GM19035 (cell line): ENCODE measurements around the gene CASK.
"Not testable (repeated sequence)": the region's sequence is repeated elsewhere in the genome, so short reads cannot be mapped to it uniquely, and the experiment has no call there.

Experiments used
- ATAC-seq: cut with Tn5 transposase; IDR thresholded peaks from one replicate; pipeline ENCODE4 v1.9.1; 2021; ENCODE audit not compliant: unreplicated experiment

Gene CASK

DNA sequence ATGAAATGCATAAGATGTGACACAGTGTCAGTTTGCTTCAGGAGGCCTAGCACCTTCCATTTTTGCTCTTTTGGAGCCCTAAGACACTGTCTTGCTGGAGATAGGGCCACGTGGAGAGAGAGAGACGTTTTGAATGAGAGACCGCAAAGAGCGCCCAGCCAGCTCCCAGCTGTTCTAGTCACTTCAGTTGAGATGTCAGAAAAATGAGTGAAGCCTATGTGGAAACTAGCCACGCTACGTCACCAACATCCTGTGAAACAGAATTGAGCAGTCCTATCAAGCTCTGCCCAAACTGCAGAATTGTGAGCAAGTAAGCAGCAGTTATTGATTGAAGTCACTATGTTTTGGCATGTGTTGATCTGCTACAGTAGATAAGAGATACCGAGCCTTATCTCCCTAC, 186.3 kb downstream of the CASK start:
- ATAC-seq, result no peak

- ATAC-seq, result no peak
Observed at GRCh38 chrX:41734530-41734929, 188.8 kb downstream of the CASK start.

- ATAC-seq, result peak; percentile 98
Observed at GRCh38 chrX:41733939-41734338, 189.4 kb downstream of the CASK start.

GRCh38 chrX:41732260-41732659, 191.1 kb downstream of the CASK start:
- no peak for ATAC-seq

DNA sequence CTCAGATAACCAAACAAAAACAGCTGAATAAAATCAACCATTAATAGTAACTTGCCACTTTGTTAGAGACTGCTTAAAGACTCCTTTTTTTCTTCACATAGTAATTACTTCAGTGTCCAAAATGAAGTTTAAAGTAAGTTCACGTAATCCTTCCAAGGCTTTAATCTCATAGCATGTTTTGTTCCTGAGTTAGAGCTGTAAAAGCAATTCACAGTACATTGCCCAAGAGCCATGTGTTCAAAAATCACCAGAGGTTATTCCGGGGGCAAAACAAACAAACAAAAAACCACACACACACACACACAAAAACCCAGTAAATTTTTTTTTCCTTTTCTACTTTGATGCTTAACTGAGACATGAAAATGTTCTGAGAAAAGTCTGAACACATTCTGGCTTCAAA, 193.3 kb downstream of the CASK start:
- ATAC-seq, result no peak

- ATAC-seq, result no peak
Observed at GRCh38 chrX:41728125-41728524, 195.2 kb downstream of the CASK start.

GRCh38 chrX:41723826-41724225, 199.5 kb downstream of the CASK start, which contains the start of gene GPR82:
Gene GPR82, plus strand, starts transcription at chrX:41724181. Its CDS starts 2,846 bp downstream, at chrX:41727027.
- ATAC-seq, result no peak

DNA sequence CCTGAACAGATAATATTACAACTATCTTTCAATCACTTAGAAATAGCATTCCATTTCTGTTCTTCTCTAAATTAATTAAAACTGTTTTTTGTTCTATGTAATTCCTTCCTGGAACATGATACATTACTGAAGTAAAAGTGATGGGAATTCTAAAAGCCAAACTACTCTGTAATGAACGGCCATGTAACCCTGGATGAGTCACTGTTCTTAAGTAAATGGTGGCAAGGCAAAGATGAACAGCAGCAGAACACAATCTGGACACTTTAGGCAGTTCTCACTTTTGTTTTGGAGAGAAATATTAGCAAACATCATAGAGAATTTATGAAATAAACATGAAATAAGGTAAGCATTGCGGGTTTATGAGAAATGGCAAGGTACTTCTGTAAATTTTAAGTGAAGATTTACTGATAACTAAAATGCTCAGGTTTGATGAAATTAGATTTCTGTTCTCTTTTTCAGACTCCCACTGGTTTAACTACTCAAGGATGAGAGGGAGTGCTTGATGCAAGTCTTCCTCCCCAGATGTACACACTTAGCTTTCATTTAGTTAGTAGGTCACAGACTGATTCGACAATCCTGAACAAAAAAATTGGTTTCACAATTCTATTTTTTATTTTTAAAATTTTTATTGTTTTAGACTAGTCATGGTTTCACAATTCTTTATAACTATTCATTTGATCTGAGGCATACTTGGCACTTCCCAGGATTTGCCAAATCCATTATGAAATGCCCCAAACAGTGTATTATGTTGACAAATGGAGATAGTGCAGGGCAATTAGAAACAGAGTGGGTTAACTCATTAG, 200.3 kb downstream of the CASK start:
- ATAC-seq, result no peak

DNA sequence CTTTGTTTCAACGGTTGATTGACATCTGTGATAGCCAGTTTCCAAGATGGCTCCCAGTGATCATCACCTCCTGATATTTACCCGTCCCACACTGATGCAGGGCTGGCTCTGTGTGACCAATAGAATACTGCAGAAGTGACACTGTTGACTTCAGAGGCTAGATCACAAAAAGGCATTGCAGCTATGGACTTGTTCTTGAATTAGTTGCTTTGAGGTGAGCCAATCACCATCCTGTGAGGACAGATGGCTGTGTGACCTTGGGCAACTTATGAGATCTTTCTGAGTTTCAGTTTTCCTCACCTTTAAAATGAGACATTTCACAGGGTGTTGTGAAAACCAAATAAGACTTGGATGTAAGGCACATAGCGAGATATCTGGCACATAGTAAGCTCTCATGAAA, 201.1 kb downstream of the CASK start:
- ATAC-seq, result no peak

DNA sequence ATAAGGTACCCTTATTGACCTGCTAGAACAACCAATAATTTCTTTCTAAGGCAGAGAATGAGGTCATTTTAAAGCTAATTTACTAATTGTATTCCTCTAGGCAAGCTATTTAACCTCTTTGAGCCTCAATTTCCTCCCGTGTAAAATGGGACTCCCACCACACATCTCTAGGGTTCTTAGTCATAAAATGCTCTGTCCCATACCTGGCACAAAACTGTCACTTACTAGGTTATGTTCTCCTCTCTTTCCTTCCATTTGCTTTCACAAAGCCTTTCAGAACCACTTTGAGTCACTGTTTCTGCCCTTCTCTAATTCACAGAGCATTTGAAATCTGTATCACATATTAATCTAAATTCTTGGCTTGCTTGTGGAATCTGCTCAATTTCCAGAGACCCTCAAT, 201.8 kb downstream of the CASK start:
- no peak for ATAC-seq

GRCh38 chrX:41720125-41720779, 203.1 kb downstream of the CASK start:
- ATAC-seq, result peak; percentile 78

GRCh38 chrX:41719610-41720009, 203.7 kb downstream of the CASK start:
- not testable (repeated sequence) for ATAC-seq

- no peak for ATAC-seq
Observed at GRCh38 chrX:41718481-41719235, 204.7 kb downstream of the CASK start.

GRCh38 chrX:41716767-41717473, 206.4 kb downstream of the CASK start:
- ATAC-seq, result no peak

DNA sequence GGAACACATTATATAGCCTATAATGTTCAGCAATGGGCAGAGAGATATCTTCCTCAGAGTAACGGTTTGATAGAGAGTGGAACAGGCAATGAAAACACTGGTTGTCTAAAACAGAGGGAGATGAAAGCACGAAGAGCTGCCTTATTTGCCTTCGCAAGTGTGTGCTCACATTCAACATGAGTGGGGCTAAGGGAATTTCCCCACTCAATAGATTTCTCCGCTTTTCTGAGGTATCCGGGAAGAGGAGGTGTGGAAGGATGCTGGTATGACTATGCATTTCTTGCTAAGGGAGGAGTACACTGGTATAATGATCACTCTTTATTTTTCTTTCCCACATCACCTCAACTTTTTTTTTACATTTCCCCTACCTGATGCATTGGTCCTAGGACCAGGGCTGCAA, 207.1 kb downstream of the CASK start:
- ATAC-seq, result no peak

DNA sequence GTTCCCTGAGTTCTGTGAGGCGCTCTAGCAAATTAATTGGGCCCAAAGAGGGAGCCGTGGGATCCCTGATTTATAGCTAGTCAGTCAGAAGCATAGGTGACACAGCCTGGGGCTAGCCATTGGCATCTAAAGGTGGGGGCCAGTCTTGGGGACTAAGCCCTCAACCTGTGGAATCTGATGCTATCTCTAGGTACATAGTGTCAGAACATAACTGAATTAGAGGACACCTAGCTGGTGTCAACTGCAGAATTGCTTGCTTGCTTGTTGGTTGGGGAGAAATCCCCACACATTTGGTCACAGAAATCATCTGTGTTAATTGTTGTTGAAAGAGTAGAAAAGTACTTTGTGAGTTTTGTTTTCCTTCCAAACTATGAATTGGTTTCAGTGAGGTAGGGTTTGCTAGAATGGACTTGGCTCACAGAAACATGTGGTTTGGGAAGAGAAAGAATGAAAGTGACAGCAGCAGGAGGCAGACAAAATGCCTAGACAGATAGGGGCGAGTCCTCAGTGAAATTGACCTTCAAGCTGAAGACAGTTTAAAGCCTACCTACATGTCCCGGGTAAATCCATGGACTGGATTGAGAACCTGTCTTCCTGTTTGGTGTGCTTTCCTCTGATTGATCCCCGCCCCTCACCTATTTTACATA, 212.2 kb downstream of the CASK start:
- no peak for ATAC-seq

DNA sequence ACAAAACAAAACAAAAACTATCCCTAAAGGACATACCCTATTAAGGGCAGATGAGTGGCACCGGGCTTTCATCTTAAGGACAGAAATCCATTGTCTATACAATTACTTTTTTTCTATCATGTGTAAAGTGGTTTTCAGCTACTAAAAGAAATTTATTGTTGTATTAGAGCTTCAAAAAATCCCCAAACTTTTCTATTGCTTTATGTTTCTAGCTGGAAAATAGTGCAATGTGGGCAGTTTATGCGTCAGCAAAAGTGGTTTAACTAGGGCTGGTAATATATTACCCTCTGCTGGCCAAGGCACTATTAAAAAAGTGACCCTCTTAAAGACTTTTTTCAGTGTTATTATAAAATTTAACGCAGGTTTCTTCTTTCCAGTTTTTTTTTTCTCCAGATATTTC, 214.9 kb downstream of the CASK start:
- ATAC-seq, result no peak

- no peak for ATAC-seq
Observed at GRCh38 chrX:41707218-41707617, 216.1 kb downstream of the CASK start.

DNA sequence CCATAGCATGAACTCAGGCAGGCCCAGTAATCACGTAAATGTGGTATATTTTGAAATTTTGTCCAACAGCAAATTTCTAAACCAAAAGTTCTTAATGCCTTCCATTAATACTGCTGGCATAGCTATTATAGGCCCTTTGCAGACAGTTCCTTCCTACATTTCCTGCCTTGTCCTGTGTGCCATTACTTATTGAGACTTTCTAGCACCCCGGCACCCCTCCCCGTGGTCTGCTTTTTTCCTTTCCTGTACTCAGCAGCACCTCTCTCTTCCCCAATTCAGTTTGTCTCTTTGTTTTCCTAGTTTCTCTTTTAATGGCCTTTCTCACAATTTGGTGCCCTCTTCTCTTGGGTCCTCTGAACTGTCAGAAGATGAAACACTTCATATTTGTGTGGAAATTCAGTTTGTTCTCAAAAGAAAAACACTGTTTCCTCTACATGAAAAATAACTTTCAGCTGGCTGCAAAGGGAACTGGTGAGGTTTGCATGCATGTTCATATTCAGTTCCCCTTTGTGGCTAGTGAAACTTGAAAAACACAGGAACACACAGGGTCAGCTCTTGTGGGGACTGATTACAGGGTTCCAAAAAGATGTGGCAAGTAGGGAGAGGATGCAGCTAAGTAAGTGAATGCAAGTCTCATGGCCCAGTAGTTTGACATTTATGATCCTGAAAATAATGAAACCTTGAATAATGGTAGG, 217.5 kb downstream of the CASK start:
- ATAC-seq, result peak; percentile 78

- no peak for ATAC-seq
Observed at GRCh38 chrX:41705042-41705441, 218.3 kb downstream of the CASK start.
